HCT116 (cell line): Measurements from ENCODE around the gene NXN. TPM values are rescaled to one million over a fixed set of nuclear protein-coding genes. Genes with fewer than 3 reads are reported as not detected.

Experiments
- ATAC-seq: fragments of 200-7000 bp; cut with Tn5 transposase; 2 replicates; pipeline ENCODE4 v1.9.1; 2020; ENCODE audit warnings: mild to moderate bottlenecking, moderate library complexity
- BruUV-seq: library from RNA; stranded (reverse); fragments of 400-500 nt; replicated peaks from 2 replicates; lab custom pipeline; 2021; lab: Mats Ljungman, UMichigan
- CTCF ChIA-PET: fragments of 300-600 bp; sonication (Branson Sonifier 250); formaldehyde crosslinking; loops from one replicate; lab custom pipeline; 2021; ENCODE audit warnings: antibody characterized with exemption; lab: Charles Lee
- POLR2A ChIA-PET: fragments of 300-600, 350-600 bp; sonication (Branson Sonifier 250); formaldehyde crosslinking; loops from one replicate; lab custom pipeline; 2021; ENCODE audit warnings: antibody characterized with exemption; lab: Charles Lee
- RAD21 ChIA-PET, 2 experiments: fragments of 300-600 bp; sonication (Branson Sonifier 250); formaldehyde crosslinking; loops; one replicate each; lab custom pipeline; 2023; ENCODE audit warnings: low total read pairs in 2 of 2; ENCODE audit not compliant: uncharacterized antibody in 2 of 2, unreplicated experiment in 2 of 2, low non-redundant PET in 1 of 2; lab: Charles Lee
- DNase-seq: peaks from one replicate; pipeline ENCODE4 v3.0.0-alpha.2; 2010; ENCODE audit warnings: low read depth, low spot score
- H2AFZ ChIP-seq: fragments of 200-600 bp; shearing (Covaris generic), sonication (generic); 2 replicates; pipeline ENCODE4 v1.6.1; 2017; ENCODE audit warnings: low read depth, mixed run types, mixed read lengths, antibody characterized with exemption, low read length; ENCODE audit not compliant: poor library complexity, severe bottlenecking
- H3K27ac ChIP-seq: 2 replicates; pipeline ENCODE4 v1.5.1; 2012; ENCODE audit warnings: low read depth, low read length
- H3K27me3 ChIP-seq: fragments of 200-600 bp; sonication (generic); 2 replicates; pipeline ENCODE4 v1.6.1; 2016; ENCODE audit warnings: mixed run types, low read length, mixed read lengths; ENCODE audit not compliant: insufficient read depth
- H3K36me3 ChIP-seq, 2 experiments: fragments of 200-500 bp in 1 of 2; fragments of 200-600 bp in 1 of 2; sonication (Bioruptor generic) in 1 of 2; sonication (generic) in 1 of 2; 2 replicates each; pipeline versions ENCODE4 v1.5.1 to v1.6.1; 2014 to 2016; ENCODE audit warnings: low read length in 2 of 2, inconsistent platforms in 1 of 2, mixed read lengths in 1 of 2, mixed run types in 1 of 2; ENCODE audit not compliant: insufficient read depth in 2 of 2, control insufficient read depth in 1 of 2
- H3K4me1 ChIP-seq, 2 experiments: fragments of 200-600 bp in 1 of 2; sonication (generic) in 1 of 2; 2 replicates each; pipeline versions ENCODE4 v1.5.1 to v1.6.1; 2012 to 2017; ENCODE audit warnings: low read length in 2 of 2, inconsistent platforms in 1 of 2, mild to moderate bottlenecking in 1 of 2, mixed read lengths in 1 of 2, mixed run types in 1 of 2, moderate library complexity in 1 of 2; ENCODE audit not compliant: insufficient read depth in 2 of 2, control insufficient read depth in 1 of 2
- H3K4me2 ChIP-seq: fragments of 200-600 bp; sonication (generic); 2 replicates; pipeline ENCODE4 v1.6.1; 2017; ENCODE audit warnings: mixed run types, low read length, mixed read lengths
- H3K4me3 ChIP-seq, 2 experiments: fragments of 200-600 bp in 1 of 2; sonication (generic) in 1 of 2; replicated peaks in 1 of 2; 2 replicates each; pipeline ENCODE4 v1.5.1; 2011 to 2016; ENCODE audit warnings: low read length in 2 of 2, control low read depth in 1 of 2, low read depth in 1 of 2, mild to moderate bottlenecking in 1 of 2, mixed read lengths in 1 of 2, mixed run types in 1 of 2
- H3K79me2 ChIP-seq: fragments of 200-600 bp; sonication (generic); 2 replicates; pipeline ENCODE4 v1.6.1; 2017; ENCODE audit warnings: mild to moderate bottlenecking, mixed run types, low read length, moderate library complexity, mixed read lengths; ENCODE audit not compliant: insufficient read depth
- H3K9ac ChIP-seq: fragments of 200-600 bp; sonication (generic); 2 replicates; pipeline ENCODE4 v1.6.1; 2016; ENCODE audit warnings: low read length, mixed read lengths
- H3K9me2 ChIP-seq: fragments of 200-600 bp; sonication (generic), shearing (Covaris generic); 2 replicates; pipeline ENCODE4 v1.6.1; 2017; ENCODE audit warnings: mixed run types, mild to moderate bottlenecking, moderate library complexity; ENCODE audit not compliant: insufficient read depth
- H3K9me3 ChIP-seq, 2 experiments: fragments of 200-500 bp in 1 of 2; fragments of 200-600 bp in 1 of 2; sonication (Bioruptor generic) in 1 of 2; sonication (generic) in 1 of 2; 2 replicates each; pipeline ENCODE4 v1.6.1; 2014 to 2017; ENCODE audit warnings: low read length in 2 of 2, mixed read lengths in 2 of 2, inconsistent platforms in 1 of 2, low read depth in 1 of 2, mild to moderate bottlenecking in 1 of 2, mixed run types in 1 of 2, moderate library complexity in 1 of 2; ENCODE audit not compliant: control insufficient read depth in 1 of 2, insufficient read depth in 1 of 2
- H4K20me1 ChIP-seq: fragments of 200-600 bp; sonication (generic), shearing (Covaris generic); 2 replicates; pipeline ENCODE4 v1.6.1; 2017; ENCODE audit warnings: mixed run types, mild to moderate bottlenecking, moderate library complexity; ENCODE audit not compliant: insufficient read depth
- CBX3 ChIP-seq: IDR thresholded peaks from 2 replicates; pipeline ENCODE4 v1.6.1; 2012; ENCODE audit warnings: low read depth
- CEBPB ChIP-seq: IDR thresholded peaks from 2 replicates; pipeline ENCODE4 v1.6.1; 2012; ENCODE audit warnings: low read depth
- EZH2 ChIP-seq: fragments of 200-600 bp; sonication (generic); IDR thresholded peaks from 2 replicates; pipeline ENCODE4 v1.6.1; 2017; ENCODE audit warnings: antibody characterized with exemption, mixed run types
- EZH2phosphoT487 ChIP-seq: fragments of 200-600 bp; IDR thresholded peaks from 2 replicates; pipeline ENCODE4 v1.6.1; 2018; ENCODE audit warnings: antibody characterized with exemption, borderline replicate concordance
- POLR2A ChIP-seq: IDR thresholded peaks from 2 replicates; pipeline ENCODE4 v1.7.0; 2011; ENCODE audit warnings: borderline replicate concordance; ENCODE audit not compliant: insufficient read depth, insufficient read length; ENCODE audit errors: extremely low read depth
- POLR2AphosphoS5 ChIP-seq: IDR thresholded peaks from 2 replicates; pipeline ENCODE4 v1.6.1; 2011; ENCODE audit warnings: mild to moderate bottlenecking, low read depth, low read length, moderate library complexity
- SP1 ChIP-seq: IDR thresholded peaks from 2 replicates; pipeline ENCODE4 v1.6.1; 2012; ENCODE audit warnings: low read depth
- SRF ChIP-seq: IDR thresholded peaks from 2 replicates; pipeline ENCODE4 v1.6.1; 2012; ENCODE audit warnings: low read depth
- ZFX ChIP-seq: fragments of 450-650 bp; IDR thresholded peaks from 2 replicates; pipeline ENCODE4 v1.6.1; 2017
- ZNF274 ChIP-seq: fragments of 200-500 bp; sonication (Bioruptor generic); IDR thresholded peaks from 2 replicates; pipeline ENCODE4 v1.6.1; 2014; ENCODE audit warnings: mild to moderate bottlenecking, low read depth, low read length, inconsistent platforms
- intact Hi-C: fragments of 100-400 bp; cut with micrococcal nuclease; formaldehyde crosslinking; loops from 2 replicates; pipeline ENCODE4 v1.10.0; 2022
- total RNA-seq: library from RNA; stranded (reverse); gene quantifications from one replicate; pipeline ENCODE4 v1.2.1, GENCODE V29; 2021; ENCODE audit not compliant: unreplicated experiment
- TF ChIP-seq, protein P1 (sequence below): IDR thresholded peaks from 2 replicates; pipeline ENCODE4 v1.6.1; 2012; ENCODE audit warnings: low read depth
- TF ChIP-seq, protein P2 (sequence below): IDR thresholded peaks from 2 replicates; pipeline ENCODE4 v1.6.1; 2012
- TF ChIP-seq, protein P3 (sequence below), 3 experiments: fragments of 200-600 bp in 1 of 3; sonication (generic) in 1 of 3; IDR thresholded peaks in 2 of 3; conservative IDR thresholded peaks in 1 of 3; 2 replicates each; pipeline ENCODE4 v1.5.1; 2012 to 2017; ENCODE audit warnings: low read depth in 2 of 3, low read length in 2 of 3, antibody characterized with exemption in 1 of 3, borderline replicate concordance in 1 of 3, control low read depth in 1 of 3, mild to moderate bottlenecking in 1 of 3, mixed read lengths in 1 of 3, mixed run types in 1 of 3, moderate library complexity in 1 of 3; ENCODE audit not compliant: insufficient read depth in 1 of 3

The NXN gene
- total RNA-seq, 1 experiment from 2014 or later: 83.7 TPM

DNA sequence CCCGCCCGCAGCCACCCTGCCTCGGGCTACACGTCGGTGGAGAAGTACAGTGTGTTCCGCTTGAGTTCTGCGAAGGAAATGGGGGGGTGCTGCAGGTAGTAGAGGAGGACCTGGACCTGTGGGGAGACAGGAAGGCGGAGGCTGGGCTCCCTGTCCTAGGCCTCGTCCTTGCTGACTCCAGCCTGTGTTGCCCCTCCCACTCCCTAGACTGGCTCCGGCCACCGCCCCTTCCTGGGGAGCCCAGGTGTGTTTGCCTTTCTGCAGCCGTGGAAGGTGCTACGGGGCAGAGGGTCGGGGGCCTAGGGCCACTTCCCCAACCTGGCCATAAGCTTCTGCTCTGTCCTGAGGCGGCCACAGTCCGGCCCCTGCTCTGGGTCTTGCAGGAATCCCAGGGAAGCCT, 26.5 kb upstream of the NXN start:
- peaks cover 18 to 23% of the 10 kb centered on the region in 2 experiments for H3K36me3 ChIP-seq
- H3K4me1 ChIP-seq: no peaks in the 10 kb centered on the region
- intact Hi-C loops: no loop called here
- H3K9me3 ChIP-seq: no peaks in the 10 kb centered on the region
- POLR2A ChIA-PET: no interaction called here
- no TSS peak for BruUV-seq
- H3K9me2 ChIP-seq: no peaks in the 10 kb centered on the region
- no peaks in the 10 kb centered on the region for H3K79me2 ChIP-seq
- no peak for ATAC-seq
- DNase-seq: no peak
- TF ChIP-seq, protein P1, sequence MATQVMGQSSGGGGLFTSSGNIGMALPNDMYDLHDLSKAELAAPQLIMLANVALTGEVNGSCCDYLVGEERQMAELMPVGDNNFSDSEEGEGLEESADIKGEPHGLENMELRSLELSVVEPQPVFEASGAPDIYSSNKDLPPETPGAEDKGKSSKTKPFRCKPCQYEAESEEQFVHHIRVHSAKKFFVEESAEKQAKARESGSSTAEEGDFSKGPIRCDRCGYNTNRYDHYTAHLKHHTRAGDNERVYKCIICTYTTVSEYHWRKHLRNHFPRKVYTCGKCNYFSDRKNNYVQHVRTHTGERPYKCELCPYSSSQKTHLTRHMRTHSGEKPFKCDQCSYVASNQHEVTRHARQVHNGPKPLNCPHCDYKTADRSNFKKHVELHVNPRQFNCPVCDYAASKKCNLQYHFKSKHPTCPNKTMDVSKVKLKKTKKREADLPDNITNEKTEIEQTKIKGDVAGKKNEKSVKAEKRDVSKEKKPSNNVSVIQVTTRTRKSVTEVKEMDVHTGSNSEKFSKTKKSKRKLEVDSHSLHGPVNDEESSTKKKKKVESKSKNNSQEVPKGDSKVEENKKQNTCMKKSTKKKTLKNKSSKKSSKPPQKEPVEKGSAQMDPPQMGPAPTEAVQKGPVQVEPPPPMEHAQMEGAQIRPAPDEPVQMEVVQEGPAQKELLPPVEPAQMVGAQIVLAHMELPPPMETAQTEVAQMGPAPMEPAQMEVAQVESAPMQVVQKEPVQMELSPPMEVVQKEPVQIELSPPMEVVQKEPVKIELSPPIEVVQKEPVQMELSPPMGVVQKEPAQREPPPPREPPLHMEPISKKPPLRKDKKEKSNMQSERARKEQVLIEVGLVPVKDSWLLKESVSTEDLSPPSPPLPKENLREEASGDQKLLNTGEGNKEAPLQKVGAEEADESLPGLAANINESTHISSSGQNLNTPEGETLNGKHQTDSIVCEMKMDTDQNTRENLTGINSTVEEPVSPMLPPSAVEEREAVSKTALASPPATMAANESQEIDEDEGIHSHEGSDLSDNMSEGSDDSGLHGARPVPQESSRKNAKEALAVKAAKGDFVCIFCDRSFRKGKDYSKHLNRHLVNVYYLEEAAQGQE: no peak
- TF ChIP-seq ZNF274 (no peak), CBX3 (no peak), SRF (no peak), SP1 (no peak), CEBPB (no peak), POLR2AphosphoS5 (no peak), ZFX (no peak), EZH2 (no peak), EZH2phosphoT487 (no peak), POLR2A (no peak)
- TF ChIP-seq, protein P2, sequence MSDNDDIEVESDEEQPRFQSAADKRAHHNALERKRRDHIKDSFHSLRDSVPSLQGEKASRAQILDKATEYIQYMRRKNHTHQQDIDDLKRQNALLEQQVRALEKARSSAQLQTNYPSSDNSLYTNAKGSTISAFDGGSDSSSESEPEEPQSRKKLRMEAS: no peak
- TF ChIP-seq, protein P3, sequence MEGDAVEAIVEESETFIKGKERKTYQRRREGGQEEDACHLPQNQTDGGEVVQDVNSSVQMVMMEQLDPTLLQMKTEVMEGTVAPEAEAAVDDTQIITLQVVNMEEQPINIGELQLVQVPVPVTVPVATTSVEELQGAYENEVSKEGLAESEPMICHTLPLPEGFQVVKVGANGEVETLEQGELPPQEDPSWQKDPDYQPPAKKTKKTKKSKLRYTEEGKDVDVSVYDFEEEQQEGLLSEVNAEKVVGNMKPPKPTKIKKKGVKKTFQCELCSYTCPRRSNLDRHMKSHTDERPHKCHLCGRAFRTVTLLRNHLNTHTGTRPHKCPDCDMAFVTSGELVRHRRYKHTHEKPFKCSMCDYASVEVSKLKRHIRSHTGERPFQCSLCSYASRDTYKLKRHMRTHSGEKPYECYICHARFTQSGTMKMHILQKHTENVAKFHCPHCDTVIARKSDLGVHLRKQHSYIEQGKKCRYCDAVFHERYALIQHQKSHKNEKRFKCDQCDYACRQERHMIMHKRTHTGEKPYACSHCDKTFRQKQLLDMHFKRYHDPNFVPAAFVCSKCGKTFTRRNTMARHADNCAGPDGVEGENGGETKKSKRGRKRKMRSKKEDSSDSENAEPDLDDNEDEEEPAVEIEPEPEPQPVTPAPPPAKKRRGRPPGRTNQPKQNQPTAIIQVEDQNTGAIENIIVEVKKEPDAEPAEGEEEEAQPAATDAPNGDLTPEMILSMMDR (IDR thresholded peaks at IDR 0.05 in 2 of 3, conservative IDR thresholded peaks at IDR 0.05 in 1 of 3; ENCODE audit: borderline replicate concordance in 1 of 3, insufficient read depth in 1 of 3, low read depth in 2 of 3, low read length in 2 of 3): no peak
- RAD21 ChIA-PET: no interaction called here
- no peak overlapping the region for H2AFZ ChIP-seq
- CTCF ChIA-PET: no interaction called here
- no peaks in the 10 kb centered on the region for H3K27me3 ChIP-seq
- H3K4me2 ChIP-seq: no peak overlapping the region
- H3K9ac ChIP-seq: no peak overlapping the region
- no peaks in the 10 kb centered on the region for H4K20me1 ChIP-seq
- H3K4me3 ChIP-seq: no peak overlapping the region
- H3K27ac ChIP-seq: no peak overlapping the region
